Measurements from ENCODE around the gene CARNS1.

Gene CARNS1

DNA sequence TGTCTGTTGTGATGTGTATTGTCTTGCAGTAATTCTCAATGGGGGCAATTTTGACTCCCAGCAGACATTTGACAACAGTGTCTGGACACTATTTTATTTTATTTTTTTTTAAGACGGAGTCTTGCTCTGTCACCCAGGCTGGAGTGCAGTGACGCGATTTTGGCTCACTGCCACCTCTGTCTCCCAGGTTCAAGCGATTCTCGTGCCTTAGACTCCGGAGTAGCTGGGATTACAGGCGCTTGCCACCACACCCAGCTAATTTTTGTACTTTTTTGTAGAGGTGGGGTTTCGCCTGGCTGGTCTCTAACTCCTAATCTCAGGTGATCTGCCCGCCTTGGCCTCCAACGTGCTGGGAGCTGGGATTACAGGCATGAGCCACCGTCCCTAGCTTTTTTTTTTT lies 14.2 kb downstream of the CARNS1 start:
- DNase-seq: no peak

GRCh38 chr11:67431346-67432249 lies 16.1 kb downstream of the CARNS1 start:
- DNase-seq: no peak

GRCh38 chr11:67432655-67433349 lies 17.3 kb downstream of the CARNS1 start:
- peak in 1 of 2 donors; percentile 11 for DNase-seq

- DNase-seq: peak in 1 of 2 donors; percentile 36
Observed at GRCh38 chr11:67433536-67434394, 18.3 kb downstream of the CARNS1 start.

- DNase-seq: peak in 1 of 2 donors; percentile 56
Observed at GRCh38 chr11:67434395-67434881, 19.0 kb downstream of the CARNS1 start.

GRCh38 chr11:67435031-67435726 lies 19.7 kb downstream of the CARNS1 start:
- DNase-seq: peak; percentile 46 to 60

GRCh38 chr11:67435727-67436458 lies 20.4 kb downstream of the CARNS1 start:
- no peak for DNase-seq

- DNase-seq: peak; percentile 78 to 86
Observed at GRCh38 chr11:67436459-67437081, 21.1 kb downstream of the CARNS1 start.

DNA sequence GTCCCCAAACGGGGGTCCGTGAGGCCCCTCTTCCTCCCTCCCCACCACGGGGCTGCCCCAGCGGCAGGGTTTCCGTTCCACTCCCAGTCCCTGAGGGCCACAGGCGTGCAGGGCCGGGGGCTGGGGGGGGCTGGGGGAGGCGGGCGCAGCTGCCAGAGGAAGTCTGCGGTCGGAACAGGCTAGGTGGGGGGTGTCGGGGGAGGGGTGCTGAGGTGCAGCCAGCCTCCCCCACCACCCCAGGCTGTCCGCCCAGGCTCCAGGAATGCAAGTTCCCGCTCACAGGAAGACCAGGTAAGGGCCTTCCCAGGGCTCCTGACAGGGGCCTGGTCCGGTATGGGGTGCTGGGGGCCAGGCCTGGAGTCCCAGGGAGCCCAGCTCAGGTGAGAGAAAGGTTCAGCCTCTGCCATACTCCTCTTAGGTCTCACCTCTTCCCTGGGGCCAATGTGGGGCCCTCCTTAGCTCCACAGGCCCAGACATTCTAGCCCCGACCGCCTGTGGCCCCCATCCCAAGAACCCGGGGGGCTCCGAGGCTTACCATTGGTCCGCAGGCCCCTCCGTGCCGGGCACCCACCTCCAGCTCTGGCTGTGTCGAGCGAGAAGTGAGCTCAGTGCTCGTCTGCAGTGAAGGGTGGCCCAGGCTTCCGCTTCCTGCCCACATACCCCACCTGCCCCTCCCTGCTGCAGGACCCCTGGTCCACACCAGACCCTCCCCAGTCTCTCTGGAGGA lies 21.8 kb downstream of the CARNS1 start, which contains the start of gene PTPRCAP:
PTPRCAP (minus strand) TSS at position 601 of the 727 bp plus-strand sequence; CDS start at position 538, 63 bp downstream.
- DNase-seq: peak; percentile 74 to 81

- DNase-seq: no peak
Observed at GRCh38 chr11:67437809-67438157, 22.3 kb downstream of the CARNS1 start.

DNA sequence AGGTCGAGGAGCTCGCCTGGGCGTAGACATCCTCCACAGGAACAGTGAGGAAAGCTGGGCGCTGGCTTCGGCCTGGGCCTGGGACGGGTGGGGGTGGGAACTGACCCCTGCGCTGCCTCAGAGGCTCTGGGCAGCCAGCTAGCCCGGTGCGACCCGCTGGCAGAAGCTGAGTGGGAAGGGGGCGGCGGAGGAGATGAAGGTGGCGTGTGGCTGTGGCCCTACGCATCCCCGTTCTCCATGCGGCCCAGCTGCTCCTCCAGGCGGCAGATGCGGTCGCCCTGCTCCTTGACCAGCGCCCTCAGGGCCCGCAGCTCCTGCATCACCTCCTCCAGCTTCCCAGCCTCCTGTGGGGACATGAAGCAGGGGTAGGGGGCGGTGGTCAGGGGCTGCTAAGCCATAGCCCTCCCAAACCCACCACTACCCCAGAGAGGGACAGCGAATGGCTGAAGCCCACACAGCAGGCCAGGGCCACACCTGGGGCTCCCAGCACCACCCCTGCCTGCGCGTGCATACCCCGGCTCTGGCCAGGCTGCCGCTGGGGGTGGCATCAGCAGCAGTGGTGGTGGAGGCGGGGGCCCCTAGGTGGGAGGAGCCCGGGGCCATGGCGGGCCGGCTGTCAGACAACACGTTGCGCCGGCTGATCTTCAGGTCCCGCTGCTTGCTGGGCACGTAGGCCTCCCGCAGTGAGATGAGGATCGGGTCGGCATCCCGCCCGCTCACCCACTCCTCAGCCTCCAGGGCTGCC lies 22.9 kb downstream of the CARNS1 start:
- DNase-seq: peak; percentile 79 to 88

- DNase-seq: peak; percentile 50 to 63
Observed at GRCh38 chr11:67439321-67440228, 24.1 kb downstream of the CARNS1 start.

DNA sequence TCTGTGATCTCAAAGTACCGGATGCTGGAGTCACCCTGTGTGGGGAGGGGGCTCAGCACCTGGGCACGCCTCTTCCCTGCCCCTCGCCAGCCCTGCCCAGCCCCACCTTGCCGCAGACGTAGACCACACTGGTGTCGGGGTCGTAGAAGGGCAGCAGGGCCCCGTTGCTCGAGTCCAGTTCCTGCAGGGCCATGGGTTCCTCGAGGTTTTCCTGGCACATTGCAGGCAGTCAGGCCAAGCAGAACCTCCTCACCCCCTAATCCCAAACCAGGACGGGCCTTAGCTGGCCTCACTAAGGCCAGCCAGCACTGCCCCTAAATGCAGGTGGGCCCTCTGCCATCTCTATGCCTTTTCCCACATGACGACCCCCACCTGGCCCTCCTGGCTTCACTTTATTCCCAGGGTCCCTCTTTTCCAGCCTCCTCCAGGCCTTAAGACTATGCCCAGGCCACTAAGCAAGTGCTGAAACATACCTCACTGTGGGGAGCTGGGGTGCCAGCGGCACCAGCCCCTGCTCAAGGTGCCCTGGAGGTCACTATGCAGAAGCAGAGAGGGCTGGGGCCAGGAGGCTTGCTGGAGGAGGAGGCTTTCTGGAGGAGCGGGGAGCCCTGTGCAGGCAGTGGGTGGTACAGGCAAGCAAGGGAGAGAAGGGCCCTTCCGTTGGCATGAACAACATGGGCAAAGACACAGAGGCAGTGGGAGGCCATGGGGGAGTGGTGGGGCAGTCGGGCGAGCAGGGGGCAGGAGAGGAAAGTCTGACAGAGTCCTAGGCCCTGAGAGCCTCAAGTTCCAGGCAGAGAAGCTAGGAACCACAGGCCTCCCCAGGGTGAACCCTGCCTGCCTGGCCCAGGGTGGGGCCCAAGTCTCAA lies 25.0 kb downstream of the CARNS1 start:
- DNase-seq: peak in 1 of 2 donors; percentile 51

- peak in 1 of 2 donors; percentile 36 for DNase-seq
Observed at GRCh38 chr11:67441098-67441563, 25.7 kb downstream of the CARNS1 start.

DNA sequence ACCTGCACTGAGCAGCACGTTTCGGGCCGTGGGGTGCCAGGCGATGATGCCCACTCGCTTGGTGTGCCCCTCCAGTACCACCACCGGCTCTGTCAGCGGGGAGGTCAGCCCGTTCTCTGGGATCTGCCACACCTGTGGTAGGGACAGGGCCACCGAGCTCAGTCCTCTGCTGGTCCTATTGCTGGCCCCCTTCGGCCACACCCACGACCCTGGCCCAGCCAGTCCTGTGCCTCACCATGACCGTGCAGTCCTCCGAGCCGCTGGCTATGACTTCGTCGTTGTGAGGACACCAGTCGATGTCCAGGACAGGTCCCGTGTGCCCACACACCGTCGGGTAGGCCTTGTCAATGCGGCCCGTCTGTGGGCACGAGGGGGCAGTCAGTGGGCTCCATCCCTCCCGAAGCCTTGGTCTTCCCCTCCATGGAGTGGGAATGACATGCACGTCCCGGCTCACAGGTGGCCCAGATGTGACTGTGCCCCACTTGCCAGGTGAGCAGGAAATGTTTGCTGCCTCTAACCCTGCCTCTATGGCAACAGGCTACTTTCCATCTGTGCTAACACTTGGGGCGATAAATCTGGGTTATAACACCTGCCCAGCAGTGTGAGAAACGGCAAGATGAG lies 26.4 kb downstream of the CARNS1 start:
- peak in 1 of 2 donors; percentile 15 for DNase-seq
